Mesodermal cell (in vitro differentiated cells): Measurements from ENCODE around the gene KCP.

Source experiments
- H3K27ac ChIP-seq: 2 replicates; pipeline ENCODE4 v1.7.0; 2013; ENCODE audit warnings: mild to moderate bottlenecking, low read depth, low read length, moderate library complexity; ENCODE audit not compliant: severe bottlenecking
- H3K36me3 ChIP-seq: 2 replicates; pipeline ENCODE4 v1.7.1; 2013; ENCODE audit warnings: mild to moderate bottlenecking, low read length, moderate library complexity; ENCODE audit not compliant: control insufficient read depth, insufficient read depth
- H3K4me1 ChIP-seq: one replicate; pipeline ENCODE4 v1.7.1; 2013; ENCODE audit warnings: mild to moderate bottlenecking, low read length; ENCODE audit not compliant: insufficient read depth, control insufficient read depth, poor library complexity, severe bottlenecking
- H3K4me3 ChIP-seq: 2 replicates; pipeline ENCODE4 v1.7.0; 2013; ENCODE audit warnings: low read length, control low read depth, mild to moderate bottlenecking; ENCODE audit not compliant: insufficient read depth, poor library complexity, severe bottlenecking; ENCODE audit errors: extremely low read depth
- H3K9me3 ChIP-seq: 2 replicates; pipeline ENCODE4 v1.7.1; 2013; ENCODE audit warnings: mild to moderate bottlenecking, low read length, moderate library complexity; ENCODE audit not compliant: control insufficient read depth
- WGBS, 2 experiments: methylation state at CpG; one replicate each; pipeline ENCODE4 v1.1.5; 2013; ENCODE audit warnings: missing lambda C conversion rate in 2 of 2; ENCODE audit not compliant: insufficient coverage in 2 of 2; 5-methylcytosine and 5-hydroxymethylcytosine counted together

KCP gene

GRCh38 chr7:128875523-128875948 lies 35.0 kb downstream of the KCP start:
- peaks cover 5% of the 10 kb centered on the region for H3K4me1 ChIP-seq
- WGBS, 2 experiments = 52 to 93% methylated on average over 3 to 7 of the region's 8 CpGs
- H3K27ac ChIP-seq = no peak overlapping the region
- no peaks in the 10 kb centered on the region for H3K36me3 ChIP-seq
- H3K9me3 ChIP-seq = no peaks in the 10 kb centered on the region
- H3K4me3 ChIP-seq = no peak overlapping the region

- WGBS, 2 experiments = 89 to 92% methylated on average over 21 of the region's 22 CpGs
- no peak overlapping the region for H3K4me3 ChIP-seq
These were observed 36.1 kb downstream of the KCP start for GRCh38 chr7:128874140-128875031.

DNA sequence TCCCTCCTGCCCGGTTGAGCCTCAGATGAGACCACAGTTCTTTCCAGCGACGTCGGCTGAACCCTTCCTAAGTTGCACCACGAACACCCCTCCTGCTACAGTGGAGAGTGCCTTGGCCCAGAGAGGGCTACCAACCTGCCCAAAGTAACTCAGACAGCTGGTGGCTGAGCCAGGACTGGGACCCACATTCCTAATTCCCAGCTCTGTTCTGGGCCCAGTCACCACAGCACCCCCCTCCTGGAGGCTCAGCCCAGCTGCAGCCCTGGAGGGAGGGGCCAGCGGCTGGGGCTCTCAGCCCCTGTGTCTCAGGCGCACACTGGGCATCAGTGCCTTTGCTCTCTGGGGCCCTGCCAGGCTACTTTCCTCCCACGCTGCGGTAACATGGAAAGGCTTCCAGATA lies 37.3 kb downstream of the KCP start:
- 88 to 91% methylated on average over 7 of the region's 9 CpGs for WGBS, 2 experiments
- H3K4me3 ChIP-seq = no peak overlapping the region
- H3K27ac ChIP-seq = no peak overlapping the region
- H3K9me3 ChIP-seq = no peaks in the 10 kb centered on the region
- H3K36me3 ChIP-seq = no peaks in the 10 kb centered on the region
- peaks cover 8% of the 10 kb centered on the region for H3K4me1 ChIP-seq

More at GRCh38 chr7:128874140-128875031, 36.1 kb downstream of the KCP start:
- Histone ChIP-seq H3K27ac (no peak overlapping the region), H3K36me3 (no peaks in the 10 kb centered on the region), H3K9me3 (no peaks in the 10 kb centered on the region), H3K4me1 (peaks cover 5% of the 10 kb centered on the region)

GRCh38 chr7:128872394-128872824 lies 38.1 kb downstream of the KCP start:
- Histone ChIP-seq H3K4me1 (peaks cover 8% of the 10 kb centered on the region), H3K4me3 (no peak overlapping the region), H3K36me3 (no peaks in the 10 kb centered on the region), H3K27ac (no peak overlapping the region), H3K9me3 (no peaks in the 10 kb centered on the region)
- WGBS, 2 experiments = 63 to 72% methylated on average over 4 to 8 of the region's 13 CpGs

DNA sequence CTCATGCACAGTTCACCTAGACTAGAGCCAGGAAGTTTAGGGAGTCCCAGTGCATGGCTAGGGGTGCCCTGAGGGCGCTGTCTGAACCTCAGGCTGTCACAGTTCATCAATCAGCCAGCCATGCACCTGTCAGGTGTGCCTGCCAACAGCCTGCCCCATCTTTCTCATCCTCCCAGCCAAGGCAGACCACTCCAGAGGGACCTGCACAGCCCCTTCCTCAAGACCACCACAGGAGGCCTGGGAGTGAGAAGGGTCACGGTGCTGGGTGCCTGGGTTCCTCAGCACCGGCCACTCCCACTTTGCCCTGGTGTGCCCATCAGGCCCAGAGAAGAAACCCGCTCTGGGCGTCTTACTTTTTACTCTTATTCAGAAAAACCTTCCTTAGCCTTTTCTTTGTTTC lies 39.5 kb downstream of the KCP start:
- H3K36me3 ChIP-seq = peaks cover 4% of the 10 kb centered on the region
- H3K4me3 ChIP-seq = no peak overlapping the region
- H3K4me1 ChIP-seq = peaks cover 8% of the 10 kb centered on the region
- no peak overlapping the region for H3K27ac ChIP-seq
- 93 to 96% methylated on average over 3 to 4 of the region's 5 CpGs for WGBS, 2 experiments
- no peaks in the 10 kb centered on the region for H3K9me3 ChIP-seq

DNA sequence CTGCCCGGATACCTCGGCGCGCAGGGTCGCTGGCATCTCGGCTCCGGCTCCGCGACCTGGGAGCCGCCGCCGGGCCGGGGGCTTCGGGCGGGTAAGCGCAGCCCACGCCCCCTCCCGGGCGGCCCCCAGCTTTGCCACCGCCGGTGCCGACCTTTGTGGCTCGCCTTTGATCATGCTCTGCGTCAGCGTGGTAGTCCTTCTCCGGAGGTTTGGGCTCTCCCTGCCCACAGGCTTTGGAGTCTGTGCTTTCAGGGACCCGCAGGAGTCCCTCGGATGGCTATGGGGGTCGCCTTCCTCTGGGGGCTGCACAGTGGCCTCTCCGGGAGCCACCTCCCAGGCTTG lies 40.6 kb downstream of the KCP start:
- Histone ChIP-seq H3K4me3 (peak overlapping the region; percentile 39), H3K9me3 (no peaks in the 10 kb centered on the region), H3K27ac (no peak overlapping the region), H3K4me1 (peaks cover 8% of the 10 kb centered on the region), H3K36me3 (peaks cover 15% of the 10 kb centered on the region)
- WGBS, 2 experiments = 5 to 6% methylated on average over 30 of the region's 30 CpGs

- WGBS, 2 experiments = 1% methylated on average over 76 to 79 of the region's 86 CpGs
- H3K36me3 ChIP-seq = peaks cover 19% of the 10 kb centered on the region
- H3K27ac ChIP-seq = no peak overlapping the region
- H3K4me3 ChIP-seq = peak overlapping the region; percentile 39
- H3K9me3 ChIP-seq = no peaks in the 10 kb centered on the region
- H3K4me1 ChIP-seq = peaks cover 8% of the 10 kb centered on the region
These were observed 41.2 kb downstream of the KCP start for GRCh38 chr7:128869138-128869943.

- H3K4me1 ChIP-seq = peaks cover 8% of the 10 kb centered on the region
- H3K4me3 ChIP-seq = peak overlapping the region; percentile 39
- H3K9me3 ChIP-seq = no peaks in the 10 kb centered on the region
- peaks cover 19% of the 10 kb centered on the region for H3K36me3 ChIP-seq
- H3K27ac ChIP-seq = no peak overlapping the region
- 42 to 53% methylated on average over 9 to 11 of the region's 13 CpGs for WGBS, 2 experiments
These were observed 41.8 kb downstream of the KCP start for GRCh38 chr7:128868624-128869137.

- H3K36me3 ChIP-seq = peaks cover 19% of the 10 kb centered on the region
- no peaks in the 10 kb centered on the region for H3K9me3 ChIP-seq
- H3K27ac ChIP-seq = no peak overlapping the region
- WGBS, 2 experiments = 74 to 84% methylated on average over 7 to 10 of the region's 11 CpGs
- peaks cover 8% of the 10 kb centered on the region for H3K4me1 ChIP-seq
- H3K4me3 ChIP-seq = no peak overlapping the region
These were observed 42.5 kb downstream of the KCP start for GRCh38 chr7:128867842-128868623.

- H3K27ac ChIP-seq = no peak overlapping the region
- WGBS, 2 experiments = 85 to 86% methylated on average over 3 to 4 of the region's 4 CpGs
- H3K9me3 ChIP-seq = no peaks in the 10 kb centered on the region
These were observed 43.3 kb downstream of the KCP start for GRCh38 chr7:128867241-128867640.

More at GRCh38 chr7:128867241-128867640, 43.3 kb downstream of the KCP start:
- H3K4me1 ChIP-seq = peaks cover 4% of the 10 kb centered on the region
- H3K36me3 ChIP-seq = peaks cover 19% of the 10 kb centered on the region
- no peak overlapping the region for H3K4me3 ChIP-seq
